SW 1271 (cell line): ENCODE results near the gene KLHL29.

Experiments used
- DNase-seq, 2 experiments: peaks; one replicate each; lab custom pipeline; 2025; lab: John Stamatoyannopoulos, UW

Gene KLHL29

GRCh38 chr2:23476786-23477185 is 91.8 kb downstream of the KLHL29 start:
- no peak for DNase-seq

GRCh38 chr2:23477392-23477791 is 92.4 kb downstream of the KLHL29 start:
- no peak for DNase-seq

GRCh38 chr2:23478087-23478932 is 93.3 kb downstream of the KLHL29 start:
- no peak for DNase-seq

GRCh38 chr2:23478933-23479683 is 94.1 kb downstream of the KLHL29 start:
- no peak for DNase-seq

- DNase-seq = peak; percentile 63 to 78
Observed at GRCh38 chr2:23480957-23481797, 96.2 kb downstream of the KLHL29 start.

GRCh38 chr2:23482188-23482587 is 97.2 kb downstream of the KLHL29 start:
- no peak for DNase-seq

- DNase-seq = no peak
Observed at GRCh38 chr2:23482607-23483006, 97.6 kb downstream of the KLHL29 start.

GRCh38 chr2:23483791-23484190 is 98.8 kb downstream of the KLHL29 start:
- DNase-seq = no peak

GRCh38 chr2:23484275-23484674 is 99.3 kb downstream of the KLHL29 start:
- DNase-seq = no peak

GRCh38 chr2:23484767-23485166 is 99.8 kb downstream of the KLHL29 start:
- DNase-seq = no peak

GRCh38 chr2:23485261-23485660 is 100.3 kb downstream of the KLHL29 start:
- DNase-seq = no peak

GRCh38 chr2:23485841-23486683 is 101.1 kb downstream of the KLHL29 start:
- DNase-seq = no peak

- DNase-seq = no peak
Observed at GRCh38 chr2:23486684-23487075, 101.7 kb downstream of the KLHL29 start.

GRCh38 chr2:23487735-23488492 is 102.9 kb downstream of the KLHL29 start:
- DNase-seq = no peak

GRCh38 chr2:23488584-23488983 is 103.6 kb downstream of the KLHL29 start:
- no peak for DNase-seq

GRCh38 chr2:23489471-23490322 is 104.7 kb downstream of the KLHL29 start:
- DNase-seq = no peak

GRCh38 chr2:23491591-23492336 is 106.8 kb downstream of the KLHL29 start:
- no peak for DNase-seq

- DNase-seq = no peak
Observed at GRCh38 chr2:23492337-23492675, 107.3 kb downstream of the KLHL29 start.

- DNase-seq = no peak
Observed at GRCh38 chr2:23492921-23493320, 107.9 kb downstream of the KLHL29 start.
